H1 (cell line): ENCODE results near the gene CEACAM8. TPM values are rescaled to one million over a fixed set of nuclear protein-coding genes. Genes with fewer than 3 reads are reported as not detected.

Experiments used
- CTCF ChIA-PET: fragments of 300-600 bp; sonication (Branson Sonifier 250); formaldehyde crosslinking; loops from one replicate; lab custom pipeline; 2021; ENCODE audit not compliant: partially characterized antibody; lab: Charles Lee
- POLR2A ChIA-PET: fragments of 300-600 bp; sonication (Branson Sonifier 250); formaldehyde crosslinking; loops from one replicate; lab custom pipeline; 2021; ENCODE audit warnings: inconsistent platforms; ENCODE audit not compliant: partially characterized antibody; lab: Charles Lee
- DNase-seq, 2 experiments: peaks; one replicate each; pipeline versions ENCODE4 v3.0.0 to v3.0.0-alpha.2; 2010 to 2022; ENCODE audit warnings: low spot score in 2 of 2, low read depth in 1 of 2, mixed read lengths in 1 of 2
- FAIRE-seq: peaks from 2 replicates; lab custom pipeline; 2011; peaks lifted over from hg19 to GRCh38; lab: Jason Lieb, UNC
- H2AFZ ChIP-seq: 2 replicates; pipeline ENCODE4 v1.8.1; 2012; ENCODE audit warnings: low read length, inconsistent platforms
- H2AK5ac ChIP-seq: 2 replicates; pipeline ENCODE4 v1.6.1; 2013; ENCODE audit warnings: low read depth, low read length
- H2BK120ac ChIP-seq: replicated peaks from 2 replicates; pipeline ENCODE3; 2013; ENCODE audit warnings: low read depth, low read length, inconsistent platforms
- H2BK12ac ChIP-seq: 2 replicates; pipeline ENCODE4 v1.6.1; 2013; ENCODE audit warnings: low read depth, low read length
- H2BK15ac ChIP-seq: 2 replicates; pipeline ENCODE4 v1.6.1; 2013; ENCODE audit warnings: low read length
- H2BK20ac ChIP-seq: 2 replicates; pipeline ENCODE4 v1.6.1; 2013; ENCODE audit warnings: low read length
- H2BK5ac ChIP-seq: 2 replicates; pipeline ENCODE4 v1.6.1; 2013; ENCODE audit warnings: low read depth, low read length
- H3K14ac ChIP-seq: 2 replicates; pipeline ENCODE4 v1.6.1; 2013; ENCODE audit warnings: inconsistent platforms; ENCODE audit not compliant: insufficient read length
- H3K18ac ChIP-seq: 2 replicates; pipeline ENCODE4 v1.6.1; 2013; ENCODE audit warnings: low read length; ENCODE audit errors: extremely low read depth
- H3K23ac ChIP-seq: 2 replicates; pipeline ENCODE4 v1.6.1; 2013; ENCODE audit warnings: inconsistent platforms; ENCODE audit not compliant: insufficient read length
- H3K23me2 ChIP-seq: 2 replicates; pipeline ENCODE4 v1.6.1; 2013; ENCODE audit warnings: low read depth, low read length
- H3K27ac ChIP-seq: 2 replicates; pipeline ENCODE4 v1.6.1; 2011; ENCODE audit warnings: low read depth, low read length, inconsistent platforms
- H3K27me3 ChIP-seq, 4 experiments: replicated peaks in 1 of 4; 1 replicate in 1 of 4; 2 replicates in 3 of 4; pipeline versions ENCODE4 v1.6.1 to v1.8.1; 2011 to 2013; ENCODE audit warnings: low read length in 3 of 4, mild to moderate bottlenecking in 3 of 4, inconsistent platforms in 2 of 4, mixed read lengths in 2 of 4, moderate library complexity in 1 of 4; ENCODE audit not compliant: control insufficient read depth in 3 of 4, insufficient read depth in 3 of 4; ENCODE audit errors: extremely low read depth in 1 of 4
- H3K36me3 ChIP-seq, 4 experiments: 2 replicates each; pipeline versions ENCODE4 v1.6.1 to v1.8.1; 2011 to 2013; ENCODE audit warnings: mild to moderate bottlenecking in 4 of 4, low read length in 3 of 4, moderate library complexity in 2 of 4, control low read depth in 1 of 4, inconsistent platforms in 1 of 4; ENCODE audit not compliant: insufficient read depth in 4 of 4, control insufficient read depth in 2 of 4
- H3K4ac ChIP-seq: replicated peaks from 2 replicates; pipeline ENCODE3; 2013; ENCODE audit warnings: low read length, low read depth, mixed read lengths, inconsistent platforms; ENCODE audit not compliant: insufficient read length
- H3K4me1 ChIP-seq, 4 experiments: replicated peaks in 1 of 4; 1 replicate in 1 of 4; 2 replicates in 3 of 4; pipeline versions ENCODE4 v1.6.1 to v1.8.1; 2011 to 2013; ENCODE audit warnings: low read length in 3 of 4, inconsistent platforms in 2 of 4, mixed read lengths in 1 of 4; ENCODE audit not compliant: insufficient read depth in 4 of 4, control insufficient read depth in 3 of 4
- H3K4me2 ChIP-seq, 2 experiments: 2 replicates each; pipeline versions ENCODE4 v1.6.1 to v1.8.1; 2011 to 2013; ENCODE audit warnings: low read depth in 2 of 2, low read length in 2 of 2, control low read depth in 1 of 2, inconsistent platforms in 1 of 2, mild to moderate bottlenecking in 1 of 2; ENCODE audit not compliant: insufficient read depth in 1 of 2
- H3K4me3 ChIP-seq, 4 experiments: fragments of 200-600, 300-600 bp in 1 of 4; sonication (generic), shearing (Covaris generic), sonication (Bioruptor Twin) in 1 of 4; 2 replicates each; pipeline versions ENCODE4 v1.5.1 to v1.8.1; 2011 to 2016; ENCODE audit warnings: low read length in 4 of 4, low read depth in 3 of 4, control low read depth in 2 of 4, inconsistent platforms in 2 of 4, mild to moderate bottlenecking in 2 of 4, mixed read lengths in 1 of 4, moderate library complexity in 1 of 4; ENCODE audit not compliant: insufficient read depth in 2 of 4; ENCODE audit errors: extremely low read depth in 1 of 4
- H3K56ac ChIP-seq: replicated peaks from 2 replicates; pipeline ENCODE3; 2013; ENCODE audit warnings: low read depth, mild to moderate bottlenecking, mixed read lengths, low read length, inconsistent platforms; ENCODE audit not compliant: insufficient read length
- H3K79me1 ChIP-seq: 2 replicates; pipeline ENCODE4 v1.6.1; 2013; ENCODE audit warnings: low read depth, low read length, control low read depth
- H3K79me2 ChIP-seq, 2 experiments: 2 replicates each; pipeline versions ENCODE4 v1.6.1 to v1.8.1; 2012 to 2013; ENCODE audit warnings: low read length in 2 of 2, mild to moderate bottlenecking in 2 of 2, inconsistent platforms in 1 of 2; ENCODE audit not compliant: insufficient read depth in 2 of 2, control insufficient read depth in 1 of 2
- H3K9ac ChIP-seq, 4 experiments: replicated peaks in 1 of 4; 1 replicate in 1 of 4; 2 replicates in 3 of 4; pipeline versions ENCODE4 v1.6.1 to v1.8.1; 2011 to 2013; ENCODE audit warnings: low read depth in 3 of 4, low read length in 3 of 4, control low read depth in 2 of 4, mild to moderate bottlenecking in 2 of 4, moderate library complexity in 2 of 4, inconsistent platforms in 1 of 4; ENCODE audit errors: extremely low read depth in 1 of 4
- H3K9me3 ChIP-seq, 2 experiments: 2 replicates each; pipeline versions ENCODE4 v1.6.1 to v1.8.1; 2012 to 2013; ENCODE audit warnings: mild to moderate bottlenecking in 2 of 2, moderate library complexity in 2 of 2, control low read depth in 1 of 2, inconsistent platforms in 1 of 2, low read depth in 1 of 2, low read length in 1 of 2, mixed read lengths in 1 of 2; ENCODE audit not compliant: insufficient read depth in 2 of 2
- H4K20me1 ChIP-seq, 2 experiments: replicated peaks in 1 of 2; 2 replicates each; pipeline versions ENCODE3 to v1.8.1; 2011 to 2013; ENCODE audit warnings: inconsistent platforms in 2 of 2, low read length in 2 of 2, mild to moderate bottlenecking in 1 of 2; ENCODE audit not compliant: insufficient read depth in 2 of 2, control insufficient read depth in 1 of 2
- H4K5ac ChIP-seq: 2 replicates; pipeline ENCODE4 v1.6.1; 2013; ENCODE audit warnings: low read length, low read depth, mixed read lengths, inconsistent platforms; ENCODE audit not compliant: insufficient read length
- H4K8ac ChIP-seq: 2 replicates; pipeline ENCODE4 v1.8.0; 2013; ENCODE audit warnings: mild to moderate bottlenecking, moderate library complexity, low read length, inconsistent platforms; ENCODE audit not compliant: insufficient read depth; ENCODE audit errors: extremely low read depth
- H4K91ac ChIP-seq: replicated peaks from 2 replicates; pipeline ENCODE3; 2013; ENCODE audit warnings: low read length, mixed read lengths, inconsistent platforms; ENCODE audit not compliant: insufficient read length
- PHF8 ChIP-seq: fragments of 200-600 bp; sonication (generic); conservative IDR thresholded peaks from 2 replicates; pipeline ENCODE4 v1.7.1; 2012; ENCODE audit warnings: low read depth, mild to moderate bottlenecking, inconsistent platforms, low read length, moderate library complexity
- POLR2AphosphoS5 ChIP-seq: IDR thresholded peaks from 2 replicates; pipeline ENCODE4 v1.6.1; 2011; ENCODE audit warnings: low read depth, low read length
- SP1 ChIP-seq: IDR thresholded peaks from 2 replicates; pipeline ENCODE4 v1.6.1; 2011; ENCODE audit warnings: low read depth, low read length
- TBP ChIP-seq: IDR thresholded peaks from 2 replicates; pipeline ENCODE4 v1.6.1; 2011; ENCODE audit warnings: low read depth, low read length, improper control_type of control experiment
- WGBS, 2 experiments: shearing (Covaris generic) in 1 of 2; methylation state at CpG; one replicate each; pipeline versions ENCODE4 v1.1.6 to v1.1.7; 2013 to 2015; ENCODE audit warnings: low lambda C conversion rate in 2 of 2, mixed read lengths in 2 of 2, inconsistent platforms in 1 of 2, low coverage in 1 of 2, missing lambda C conversion rate in 1 of 2; ENCODE audit not compliant: insufficient replicate concordance in 2 of 2, insufficient coverage in 1 of 2, insufficient read length in 1 of 2; ENCODE audit errors: extremely low coverage in 1 of 2, missing lambda C conversion rate in 1 of 2; 5-methylcytosine and 5-hydroxymethylcytosine counted together
- polyA plus RNA-seq, 7 experiments: library from polyadenylated mRNA; depleted of rRNA in 3 of 7; stranded (reverse) in 5 of 7; unstranded in 2 of 7; fragments of >200 nt in 5 of 7; fragments of 200-250 nt in 2 of 7; gene quantifications; 1 replicate in 5 of 7; 2 replicates in 1 of 7; 4 replicates in 1 of 7; pipeline versions ENCODE4 v1.2.1 to v1.2.3, GENCODE V29; 2011 to 2013; ENCODE audit warnings: missing spikeins in 2 of 7, mixed read lengths in 2 of 7
- total RNA-seq: library from RNA; stranded (reverse); fragmentation: NEBNext Ultra II Directional; extraction: Animal tissue kit (Norgen Biotek cat#: 25700); gene quantifications from 2 replicates; pipeline ENCODE4 v1.2.1, GENCODE V29; 2021

CEACAM8 gene
- total and polyA plus RNA-seq, 2 of the 8 experiments (the other 6 are each of a cell fraction or from before 2014, with no cell fraction given), result not detected

- Histone ChIP-seq H2BK15ac (no peak overlapping the region), H3K36me3 (no peaks in the 10 kb centered on the region), H2BK20ac (0 out of 2 replicates have a peak overlapping the region, but pooled peaks have one; percentile 24), H3K9ac (no peak overlapping the region), H2BK120ac (no peak overlapping the region), H4K91ac (no peak overlapping the region), H3K56ac (no peak overlapping the region), H4K5ac (no peak overlapping the region), H3K27ac (no peak overlapping the region), H3K14ac (no peak overlapping the region), H4K8ac (no peak overlapping the region), H3K79me1 (no peaks in the 10 kb centered on the region), H3K79me2 (no peaks in the 10 kb centered on the region), H3K23ac (no peak overlapping the region), H3K18ac (no peak overlapping the region), H4K20me1 (no peaks in the 10 kb centered on the region), H3K9me3 (no peaks in the 10 kb centered on the region), H2AFZ (no peak overlapping the region), H3K4ac (no peak overlapping the region), H3K4me3 (no peak overlapping the region), H3K23me2 (no peaks in the 10 kb centered on the region), H3K4me1 (peaks cover 0 to 11% (median 7%) of the 10 kb centered on the region in 4 experiments; a peak in 5 of 7 replicates), H2AK5ac (no peak overlapping the region), H2BK5ac (no peak overlapping the region), H2BK12ac (0 out of 2 replicates have a peak overlapping the region, but pooled peaks have one; percentile 13), H3K4me2 (no peak overlapping the region), H3K27me3 (no peaks in the 10 kb centered on the region; a peak in 1 of 7 replicates)
- no peak for TF ChIP-seq TBP
- TF ChIP-seq PHF8, result no peak
- no peak for TF ChIP-seq POLR2AphosphoS5
- no peak for TF ChIP-seq SP1
- FAIRE-seq, result no peak
- ChIA-PET POLR2A (interaction anchor here (0.7 kb wide), 1 partner anchor 56 kb away, joined by 3 read pairs; no protein-coding TSS in a partner anchor), CTCF (interaction anchor here (0.7 to 13.5 kb wide), 15 partner anchors 8 to 170 kb away, joined by 3 to 182 read pairs (median 8); partner anchors contain the start of gene CXCL17)
- WGBS, 2 experiments, result 100% methylated on average over 3 of the region's 3 CpGs; no CpG with 5 or more reads in 1 of the 2 experiments
- DNase-seq, result peak in 1 of 2 experiments; percentile 38
Observed at GRCh38 chr19:42531313-42531712, 63.4 kb downstream of the CEACAM8 start.
